ENCODE results near the gene HBQ1.
"Not testable (repeated sequence)": the region's sequence is repeated elsewhere in the genome, so short reads cannot be mapped to it uniquely, and the experiment has no call there.

Gene HBQ1

DNA sequence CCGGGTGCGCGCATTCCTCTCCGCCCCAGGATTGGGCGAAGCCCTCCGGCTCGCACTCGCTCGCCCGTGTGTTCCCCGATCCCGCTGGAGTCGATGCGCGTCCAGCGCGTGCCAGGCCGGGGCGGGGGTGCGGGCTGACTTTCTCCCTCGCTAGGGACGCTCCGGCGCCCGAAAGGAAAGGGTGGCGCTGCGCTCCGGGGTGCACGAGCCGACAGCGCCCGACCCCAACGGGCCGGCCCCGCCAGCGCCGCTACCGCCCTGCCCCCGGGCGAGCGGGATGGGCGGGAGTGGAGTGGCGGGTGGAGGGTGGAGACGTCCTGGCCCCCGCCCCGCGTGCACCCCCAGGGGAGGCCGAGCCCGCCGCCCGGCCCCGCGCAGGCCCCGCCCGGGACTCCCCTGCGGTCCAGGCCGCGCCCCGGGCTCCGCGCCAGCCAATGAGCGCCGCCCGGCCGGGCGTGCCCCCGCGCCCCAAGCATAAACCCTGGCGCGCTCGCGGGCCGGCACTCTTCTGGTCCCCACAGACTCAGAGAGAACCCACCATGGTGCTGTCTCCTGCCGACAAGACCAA lies 7.8 kb upstream of the HBQ1 start, which contains the start of gene HBA2:
HBA2 (plus strand) TSS at position 503 of the 568 bp plus-strand sequence; CDS start at position 540, 37 bp downstream.
- not testable (repeated sequence) for H3K4me1 ChIP-seq (ENCODE audit: insufficient read depth, low read length); H3K9me3 ChIP-seq (ENCODE audit: insufficient read depth, low read depth, low read length); H3K36me3 ChIP-seq (ENCODE audit: insufficient read depth, low read depth, low read length); H3K9ac ChIP-seq (ENCODE audit: low read depth, low read length); H3K27ac ChIP-seq (ENCODE audit: low read length); H3K4me3 ChIP-seq (ENCODE audit: low read length)
- H3K27me3 ChIP-seq (ENCODE audit: insufficient read depth, low read length), result peaks cover 88% of the 10 kb centered on the region

DNA sequence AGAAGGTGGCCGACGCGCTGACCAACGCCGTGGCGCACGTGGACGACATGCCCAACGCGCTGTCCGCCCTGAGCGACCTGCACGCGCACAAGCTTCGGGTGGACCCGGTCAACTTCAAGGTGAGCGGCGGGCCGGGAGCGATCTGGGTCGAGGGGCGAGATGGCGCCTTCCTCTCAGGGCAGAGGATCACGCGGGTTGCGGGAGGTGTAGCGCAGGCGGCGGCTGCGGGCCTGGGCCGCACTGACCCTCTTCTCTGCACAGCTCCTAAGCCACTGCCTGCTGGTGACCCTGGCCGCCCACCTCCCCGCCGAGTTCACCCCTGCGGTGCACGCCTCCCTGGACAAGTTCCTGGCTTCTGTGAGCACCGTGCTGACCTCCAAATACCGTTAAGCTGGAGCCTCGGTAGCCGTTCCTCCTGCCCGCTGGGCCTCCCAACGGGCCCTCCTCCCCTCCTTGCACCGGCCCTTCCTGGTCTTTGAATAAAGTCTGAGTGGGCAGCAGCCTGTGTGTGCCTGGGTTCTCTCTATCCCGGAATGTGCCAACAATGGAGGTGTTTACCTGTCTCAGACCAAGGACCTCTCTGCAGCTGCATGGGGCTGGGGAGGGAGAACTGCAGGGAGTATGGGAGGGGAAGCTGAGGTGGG lies 6.9 kb upstream of the HBQ1 start:
- not testable (repeated sequence) for H3K36me3 ChIP-seq (ENCODE audit: insufficient read depth, low read depth, low read length); H3K4me3 ChIP-seq (ENCODE audit: low read length); H3K9me3 ChIP-seq (ENCODE audit: insufficient read depth, low read depth, low read length); H3K4me1 ChIP-seq (ENCODE audit: insufficient read depth, low read length); H3K9ac ChIP-seq (ENCODE audit: low read depth, low read length); H3K27ac ChIP-seq (ENCODE audit: low read length)
- peaks cover 88% of the 10 kb centered on the region for H3K27me3 ChIP-seq (ENCODE audit: insufficient read depth, low read length)

DNA sequence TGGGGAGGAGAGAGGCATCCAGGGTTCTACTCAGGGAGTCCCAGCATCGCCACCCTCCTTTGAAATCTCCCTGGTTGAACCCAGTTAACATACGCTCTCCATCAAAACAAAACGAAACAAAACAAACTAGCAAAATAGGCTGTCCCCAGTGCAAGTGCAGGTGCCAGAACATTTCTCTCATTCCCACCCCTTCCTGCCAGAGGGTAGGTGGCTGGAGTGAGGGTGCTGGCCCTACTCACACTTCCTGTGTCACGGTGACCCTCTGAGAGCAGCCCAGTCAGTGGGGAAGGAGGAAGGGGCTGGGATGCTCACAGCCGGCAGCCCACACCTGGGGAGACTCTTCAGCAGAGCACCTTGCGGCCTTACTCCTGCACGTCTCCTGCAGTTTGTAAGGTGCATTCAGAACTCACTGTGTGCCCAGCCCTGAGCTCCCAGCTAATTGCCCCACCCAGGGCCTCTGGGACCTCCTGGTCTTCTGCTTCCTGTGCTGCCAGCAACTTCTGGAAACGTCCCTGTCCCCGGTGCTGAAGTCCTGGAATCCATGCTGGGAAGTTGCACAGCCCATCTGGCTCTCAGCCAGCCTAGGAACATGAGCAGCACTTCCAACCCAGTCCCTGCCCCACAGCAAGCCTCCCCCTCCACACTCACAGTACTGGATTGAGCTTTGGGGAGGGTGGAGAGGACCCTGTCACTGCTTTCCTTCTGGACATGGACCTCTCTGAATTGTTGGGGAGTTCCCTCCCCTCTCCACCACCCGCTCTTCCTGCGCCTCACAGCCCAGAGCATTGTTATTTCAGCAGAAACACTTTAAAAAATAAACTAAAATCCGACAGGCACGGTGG lies 6.1 kb upstream of the HBQ1 start:
- not testable (repeated sequence) for H3K4me3 ChIP-seq (ENCODE audit: low read length); H3K27ac ChIP-seq (ENCODE audit: low read length); H3K4me1 ChIP-seq (ENCODE audit: insufficient read depth, low read length); H3K9ac ChIP-seq (ENCODE audit: low read depth, low read length); H3K36me3 ChIP-seq (ENCODE audit: insufficient read depth, low read depth, low read length); H3K9me3 ChIP-seq (ENCODE audit: insufficient read depth, low read depth, low read length)
- peaks cover 88% of the 10 kb centered on the region for H3K27me3 ChIP-seq (ENCODE audit: insufficient read depth, low read length)

DNA sequence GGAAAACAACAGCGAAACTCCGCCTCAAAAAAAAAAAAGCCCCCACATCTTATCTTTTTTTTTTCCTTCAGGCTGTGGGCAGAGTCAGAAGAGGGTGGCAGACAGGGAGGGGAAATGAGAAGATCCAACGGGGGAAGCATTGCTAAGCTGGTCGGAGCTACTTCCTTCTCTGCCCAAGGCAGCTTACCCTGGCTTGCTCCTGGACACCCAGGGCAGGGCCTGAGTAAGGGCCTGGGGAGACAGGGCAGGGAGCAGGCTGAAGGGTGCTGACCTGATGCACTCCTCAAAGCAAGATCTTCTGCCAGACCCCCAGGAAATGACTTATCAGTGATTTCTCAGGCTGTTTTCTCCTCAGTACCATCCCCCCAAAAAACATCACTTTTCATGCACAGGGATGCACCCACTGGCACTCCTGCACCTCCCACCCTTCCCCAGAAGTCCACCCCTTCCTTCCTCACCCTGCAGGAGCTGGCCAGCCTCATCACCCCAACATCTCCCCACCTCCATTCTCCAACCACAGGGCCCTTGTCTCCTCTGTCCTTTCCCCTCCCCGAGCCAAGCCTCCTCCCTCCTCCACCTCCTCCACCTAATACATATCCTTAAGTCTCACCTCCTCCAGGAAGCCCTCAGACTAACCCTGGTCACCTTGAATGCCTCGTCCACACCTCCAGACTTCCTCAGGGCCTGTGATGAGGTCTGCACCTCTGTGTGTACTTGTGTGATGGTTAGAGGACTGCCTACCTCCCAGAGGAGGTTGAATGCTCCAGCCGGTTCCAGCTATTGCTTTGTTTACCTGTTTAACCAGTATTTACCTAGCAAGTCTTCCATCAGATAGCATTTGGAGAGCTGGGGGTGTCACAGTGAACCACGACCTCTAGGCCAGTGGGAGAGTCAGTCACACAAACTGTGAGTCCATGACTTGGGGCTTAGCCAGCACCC lies 5.0 kb upstream of the HBQ1 start:
- H3K9ac ChIP-seq (ENCODE audit: low read depth, low read length), result no peak overlapping the region
- peaks cover 89% of the 10 kb centered on the region for H3K27me3 ChIP-seq (ENCODE audit: insufficient read depth, low read length)
- H3K27ac ChIP-seq (ENCODE audit: low read length), result no peak overlapping the region
- no peaks in the 10 kb centered on the region for H3K36me3 ChIP-seq (ENCODE audit: insufficient read depth, low read depth, low read length)
- no peak overlapping the region for H3K4me3 ChIP-seq (ENCODE audit: low read length)
- H3K4me1 ChIP-seq (ENCODE audit: insufficient read depth, low read length), result no peaks in the 10 kb centered on the region
- peaks cover 5% of the 10 kb centered on the region; the same call in 1 of the 2 replicates for H3K9me3 ChIP-seq (ENCODE audit: insufficient read depth, low read depth, low read length)

DNA sequence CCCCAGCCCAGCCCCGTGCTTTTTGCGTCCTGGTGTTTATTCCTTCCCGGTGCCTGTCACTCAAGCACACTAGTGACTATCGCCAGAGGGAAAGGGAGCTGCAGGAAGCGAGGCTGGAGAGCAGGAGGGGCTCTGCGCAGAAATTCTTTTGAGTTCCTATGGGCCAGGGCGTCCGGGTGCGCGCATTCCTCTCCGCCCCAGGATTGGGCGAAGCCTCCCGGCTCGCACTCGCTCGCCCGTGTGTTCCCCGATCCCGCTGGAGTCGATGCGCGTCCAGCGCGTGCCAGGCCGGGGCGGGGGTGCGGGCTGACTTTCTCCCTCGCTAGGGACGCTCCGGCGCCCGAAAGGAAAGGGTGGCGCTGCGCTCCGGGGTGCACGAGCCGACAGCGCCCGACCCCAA lies 4.3 kb upstream of the HBQ1 start:
- H3K9me3 ChIP-seq (ENCODE audit: insufficient read depth, low read depth, low read length); H3K9ac ChIP-seq (ENCODE audit: low read depth, low read length); H3K4me1 ChIP-seq (ENCODE audit: insufficient read depth, low read length); H3K36me3 ChIP-seq (ENCODE audit: insufficient read depth, low read depth, low read length); H3K27ac ChIP-seq (ENCODE audit: low read length); H3K4me3 ChIP-seq (ENCODE audit: low read length): not testable (repeated sequence)
- H3K27me3 ChIP-seq (ENCODE audit: insufficient read depth, low read length), result peaks cover 90% of the 10 kb centered on the region

DNA sequence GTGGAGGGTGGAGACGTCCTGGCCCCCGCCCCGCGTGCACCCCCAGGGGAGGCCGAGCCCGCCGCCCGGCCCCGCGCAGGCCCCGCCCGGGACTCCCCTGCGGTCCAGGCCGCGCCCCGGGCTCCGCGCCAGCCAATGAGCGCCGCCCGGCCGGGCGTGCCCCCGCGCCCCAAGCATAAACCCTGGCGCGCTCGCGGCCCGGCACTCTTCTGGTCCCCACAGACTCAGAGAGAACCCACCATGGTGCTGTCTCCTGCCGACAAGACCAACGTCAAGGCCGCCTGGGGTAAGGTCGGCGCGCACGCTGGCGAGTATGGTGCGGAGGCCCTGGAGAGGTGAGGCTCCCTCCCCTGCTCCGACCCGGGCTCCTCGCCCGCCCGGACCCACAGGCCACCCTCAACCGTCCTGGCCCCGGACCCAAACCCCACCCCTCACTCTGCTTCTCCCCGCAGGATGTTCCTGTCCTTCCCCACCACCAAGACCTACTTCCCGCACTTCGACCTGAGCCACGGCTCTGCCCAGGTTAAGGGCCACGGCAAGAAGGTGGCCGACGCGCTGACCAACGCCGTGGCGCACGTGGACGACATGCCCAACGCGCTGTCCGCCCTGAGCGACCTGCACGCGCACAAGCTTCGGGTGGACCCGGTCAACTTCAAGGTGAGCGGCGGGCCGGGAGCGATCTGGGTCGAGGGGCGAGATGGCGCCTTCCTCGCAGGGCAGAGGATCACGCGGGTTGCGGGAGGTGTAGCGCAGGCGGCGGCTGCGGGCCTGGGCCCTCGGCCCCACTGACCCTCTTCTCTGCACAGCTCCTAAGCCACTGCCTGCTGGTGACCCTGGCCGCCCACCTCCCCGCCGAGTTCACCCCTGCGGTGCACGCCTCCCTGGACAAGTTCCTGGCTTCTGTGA lies 3.5 kb upstream of the HBQ1 start, which contains the start of gene HBA1:
HBA1 (plus strand) TSS at position 204 of the 906 bp plus-strand sequence; CDS start at position 241, 37 bp downstream.
- H3K4me1 ChIP-seq (ENCODE audit: insufficient read depth, low read length); H3K36me3 ChIP-seq (ENCODE audit: insufficient read depth, low read depth, low read length); H3K9ac ChIP-seq (ENCODE audit: low read depth, low read length); H3K9me3 ChIP-seq (ENCODE audit: insufficient read depth, low read depth, low read length); H3K4me3 ChIP-seq (ENCODE audit: low read length); H3K27ac ChIP-seq (ENCODE audit: low read length): not testable (repeated sequence)
- peaks cover 84% of the 10 kb centered on the region for H3K27me3 ChIP-seq (ENCODE audit: insufficient read depth, low read length)

DNA sequence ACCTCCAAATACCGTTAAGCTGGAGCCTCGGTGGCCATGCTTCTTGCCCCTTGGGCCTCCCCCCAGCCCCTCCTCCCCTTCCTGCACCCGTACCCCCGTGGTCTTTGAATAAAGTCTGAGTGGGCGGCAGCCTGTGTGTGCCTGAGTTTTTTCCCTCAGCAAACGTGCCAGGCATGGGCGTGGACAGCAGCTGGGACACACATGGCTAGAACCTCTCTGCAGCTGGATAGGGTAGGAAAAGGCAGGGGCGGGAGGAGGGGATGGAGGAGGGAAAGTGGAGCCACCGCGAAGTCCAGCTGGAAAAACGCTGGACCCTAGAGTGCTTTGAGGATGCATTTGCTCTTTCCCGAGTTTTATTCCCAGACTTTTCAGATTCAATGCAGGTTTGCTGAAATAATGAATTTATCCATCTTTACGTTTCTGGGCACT lies 2.9 kb upstream of the HBQ1 start:
- Histone ChIP-seq H3K9ac (ENCODE audit: low read depth, low read length) (no peak overlapping the region), H3K27ac (ENCODE audit: low read length) (no peak overlapping the region), H3K9me3 (ENCODE audit: insufficient read depth, low read depth, low read length) (peaks cover 5% of the 10 kb centered on the region; the same call in 1 of the 2 replicates), H3K4me1 (ENCODE audit: insufficient read depth, low read length) (no peaks in the 10 kb centered on the region), H3K27me3 (ENCODE audit: insufficient read depth, low read length) (peaks cover 79% of the 10 kb centered on the region), H3K4me3 (ENCODE audit: low read length) (no peak overlapping the region), H3K36me3 (ENCODE audit: insufficient read depth, low read depth, low read length) (no peaks in the 10 kb centered on the region)

DNA sequence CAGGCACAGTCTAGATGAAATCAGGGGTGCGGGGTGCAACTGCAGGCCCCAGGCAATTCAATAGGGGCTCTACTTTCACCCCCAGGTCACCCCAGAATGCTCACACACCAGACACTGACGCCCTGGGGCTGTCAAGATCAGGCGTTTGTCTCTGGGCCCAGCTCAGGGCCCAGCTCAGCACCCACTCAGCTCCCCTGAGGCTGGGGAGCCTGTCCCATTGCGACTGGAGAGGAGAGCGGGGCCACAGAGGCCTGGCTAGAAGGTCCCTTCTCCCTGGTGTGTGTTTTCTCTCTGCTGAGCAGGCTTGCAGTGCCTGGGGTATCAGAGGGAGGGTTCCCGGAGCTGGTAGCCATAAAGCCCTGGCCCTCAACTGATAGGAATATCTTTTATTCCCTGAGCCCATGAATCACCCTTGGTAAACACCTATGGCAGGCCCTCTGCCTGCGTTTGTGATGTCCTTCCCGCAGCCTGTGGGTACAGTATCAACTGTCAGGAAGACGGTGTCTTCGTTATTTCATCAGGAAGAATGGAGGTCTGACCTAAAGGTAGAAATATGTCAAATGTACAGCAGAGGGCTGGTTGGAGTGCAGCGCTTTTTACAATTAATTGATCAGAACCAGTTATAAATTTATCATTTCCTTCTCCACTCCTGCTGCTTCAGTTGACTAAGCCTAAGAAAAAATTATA lies 2.1 kb upstream of the HBQ1 start:
- H3K27me3 ChIP-seq (ENCODE audit: insufficient read depth, low read length), result peaks cover 77% of the 10 kb centered on the region
- H3K4me3 ChIP-seq (ENCODE audit: low read length), result no peak overlapping the region
- H3K9ac ChIP-seq (ENCODE audit: low read depth, low read length), result no peak overlapping the region
- peaks cover 5% of the 10 kb centered on the region; the same call in 1 of the 2 replicates for H3K9me3 ChIP-seq (ENCODE audit: insufficient read depth, low read depth, low read length)
- no peaks in the 10 kb centered on the region for H3K36me3 ChIP-seq (ENCODE audit: insufficient read depth, low read depth, low read length)
- no peak overlapping the region for H3K27ac ChIP-seq (ENCODE audit: low read length)
- H3K4me1 ChIP-seq (ENCODE audit: insufficient read depth, low read length), result no peaks in the 10 kb centered on the region

DNA sequence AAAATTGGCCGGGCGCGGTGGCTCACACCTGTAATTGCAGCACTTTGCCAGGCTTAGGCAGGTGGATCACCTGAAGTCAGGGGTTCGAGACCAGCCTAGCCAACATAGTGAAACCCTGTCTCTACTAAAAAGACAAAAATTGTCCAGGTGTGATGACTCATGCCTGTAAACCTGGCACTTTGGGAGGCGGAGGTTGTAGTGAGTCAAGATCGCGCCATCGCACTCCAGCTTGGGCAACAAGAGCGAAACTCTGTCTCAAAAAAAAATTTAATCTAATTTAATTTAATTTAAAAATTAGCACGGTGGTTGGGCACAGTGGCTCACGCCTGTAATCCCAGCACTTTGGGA lies 1.6 kb upstream of the HBQ1 start:
- Histone ChIP-seq H3K36me3 (ENCODE audit: insufficient read depth, low read depth, low read length) (no peaks in the 10 kb centered on the region), H3K4me1 (ENCODE audit: insufficient read depth, low read length) (no peaks in the 10 kb centered on the region), H3K27ac (ENCODE audit: low read length) (no peak overlapping the region), H3K27me3 (ENCODE audit: insufficient read depth, low read length) (peaks cover 72% of the 10 kb centered on the region), H3K4me3 (ENCODE audit: low read length) (no peak overlapping the region), H3K9ac (ENCODE audit: low read depth, low read length) (no peak overlapping the region), H3K9me3 (ENCODE audit: insufficient read depth, low read depth, low read length) (peaks cover 5% of the 10 kb centered on the region; the same call in 1 of the 2 replicates)

Data from iPS-20b (cell line).